Measurements from ENCODE around the gene MAPKAP1. TPM values are rescaled to one million over a fixed set of nuclear protein-coding genes. Genes with fewer than 3 reads are reported as not detected.
"Not testable (repeated sequence)": the region's sequence is repeated elsewhere in the genome, so short reads cannot be mapped to it uniquely, and the experiment has no call there.

The MAPKAP1 gene
- total RNA-seq, 1 donor from 2014 or later, result 76.9 TPM

DNA sequence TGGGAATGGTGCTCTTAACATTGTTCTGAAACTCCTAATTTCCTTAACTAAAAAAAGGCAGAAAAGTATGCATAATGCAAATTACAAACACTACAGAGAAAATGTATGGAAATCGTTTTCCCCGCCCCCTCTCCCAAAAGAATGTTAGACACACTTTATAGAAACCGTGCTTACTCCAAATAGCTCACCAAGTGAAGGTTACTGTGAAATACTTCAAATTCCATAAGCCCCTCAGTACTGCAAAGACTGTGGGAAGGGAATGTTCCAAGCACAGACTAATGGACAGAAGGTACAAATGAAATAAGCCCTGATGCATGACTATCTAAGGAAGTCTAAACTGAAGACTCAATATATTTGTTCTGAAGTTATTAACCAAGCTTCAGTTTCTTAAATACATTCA is 12.5 kb downstream of the MAPKAP1 start:
- no peak for TF ChIP-seq CTCF (IDR thresholded peaks at IDR 0.05)
- Mint-ChIP-seq H3K9me3 (ENCODE audit: unreplicated experiment) (no peaks in the 10 kb centered on the region), H3K36me3 (ENCODE audit: unreplicated experiment) (no peaks in the 10 kb centered on the region), H3K27me3 (ENCODE audit: unreplicated experiment) (no peaks in the 10 kb centered on the region), H3K27ac (ENCODE audit: unreplicated experiment) (peak overlapping the region; percentile 57), H3K4me3 (ENCODE audit: unreplicated experiment) (no peak overlapping the region), H3K4me1 (ENCODE audit: unreplicated experiment) (peaks cover 33% of the 10 kb centered on the region)
- DNase-seq (ENCODE audit: extremely low spot score, unreplicated experiment), result no peak

DNA sequence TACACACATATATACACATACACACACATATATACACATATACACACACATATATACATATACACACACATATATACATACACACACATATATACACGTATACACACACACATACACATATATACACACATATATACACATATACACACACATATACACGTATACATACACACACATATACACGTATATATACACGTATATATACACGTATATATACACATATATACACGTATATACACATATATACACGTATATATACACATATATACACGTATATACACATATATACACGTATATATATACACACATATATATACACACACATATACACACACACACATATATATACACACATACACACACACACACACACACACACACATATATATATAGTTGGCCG is 13.5 kb downstream of the MAPKAP1 start:
- not testable (repeated sequence) for H3K27me3 Mint-ChIP-seq (ENCODE audit: unreplicated experiment); H3K4me3 Mint-ChIP-seq (ENCODE audit: unreplicated experiment); DNase-seq (ENCODE audit: extremely low spot score, unreplicated experiment); H3K9me3 Mint-ChIP-seq (ENCODE audit: unreplicated experiment); H3K36me3 Mint-ChIP-seq (ENCODE audit: unreplicated experiment); H3K27ac Mint-ChIP-seq (ENCODE audit: unreplicated experiment)
- H3K4me1 Mint-ChIP-seq (ENCODE audit: unreplicated experiment), result peaks cover 33% of the 10 kb centered on the region

GRCh38 chr9:125691869-125692268 is 15.1 kb downstream of the MAPKAP1 start:
- Mint-ChIP-seq H3K9me3 (ENCODE audit: unreplicated experiment) (no peaks in the 10 kb centered on the region), H3K4me1 (ENCODE audit: unreplicated experiment) (peaks cover 33% of the 10 kb centered on the region), H3K4me3 (ENCODE audit: unreplicated experiment) (no peak overlapping the region), H3K27ac (ENCODE audit: unreplicated experiment) (peak overlapping the region; percentile 50), H3K27me3 (ENCODE audit: unreplicated experiment) (no peaks in the 10 kb centered on the region), H3K36me3 (ENCODE audit: unreplicated experiment) (no peaks in the 10 kb centered on the region)
- no peak for DNase-seq (ENCODE audit: extremely low spot score, unreplicated experiment)
- no peak for TF ChIP-seq CTCF (IDR thresholded peaks at IDR 0.05)

DNA sequence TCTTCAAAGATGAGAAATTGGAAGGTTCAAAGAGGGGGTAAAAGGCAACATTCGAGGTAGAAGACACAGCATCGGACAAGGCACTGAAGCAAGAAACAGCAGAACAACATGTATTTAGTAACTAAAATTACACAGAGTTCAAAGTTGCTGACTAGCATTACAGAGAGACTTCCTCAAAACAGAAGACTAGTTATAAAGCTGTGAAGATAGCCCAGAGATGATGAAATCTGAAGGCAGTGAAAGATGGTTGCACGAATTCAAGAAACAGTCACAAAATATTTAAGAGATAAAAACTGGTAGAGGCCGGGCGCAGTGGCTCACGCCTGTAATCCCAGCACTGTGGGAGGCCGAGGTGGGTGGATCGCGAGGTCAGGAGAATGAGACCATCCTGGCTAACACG is 16.3 kb downstream of the MAPKAP1 start:
- peaks cover 30% of the 10 kb centered on the region for H3K4me1 Mint-ChIP-seq (ENCODE audit: unreplicated experiment)
- no peaks in the 10 kb centered on the region for H3K36me3 Mint-ChIP-seq (ENCODE audit: unreplicated experiment)
- no peak overlapping the region for H3K4me3 Mint-ChIP-seq (ENCODE audit: unreplicated experiment)
- H3K27me3 Mint-ChIP-seq (ENCODE audit: unreplicated experiment), result no peaks in the 10 kb centered on the region
- no peak overlapping the region for H3K27ac Mint-ChIP-seq (ENCODE audit: unreplicated experiment)
- H3K9me3 Mint-ChIP-seq (ENCODE audit: unreplicated experiment), result no peaks in the 10 kb centered on the region
- DNase-seq (ENCODE audit: extremely low spot score, unreplicated experiment), result no peak
- no peak for TF ChIP-seq CTCF (IDR thresholded peaks at IDR 0.05)

- TF ChIP-seq CTCF (IDR thresholded peaks at IDR 0.05), result no peak
- peaks cover 15% of the 10 kb centered on the region for H3K4me1 Mint-ChIP-seq (ENCODE audit: unreplicated experiment)
- DNase-seq (ENCODE audit: extremely low spot score, unreplicated experiment), result no peak
- no peak overlapping the region for H3K4me3 Mint-ChIP-seq (ENCODE audit: unreplicated experiment)
- no peaks in the 10 kb centered on the region for H3K27me3 Mint-ChIP-seq (ENCODE audit: unreplicated experiment)
- H3K9me3 Mint-ChIP-seq (ENCODE audit: unreplicated experiment), result no peaks in the 10 kb centered on the region
- no peak overlapping the region for H3K27ac Mint-ChIP-seq (ENCODE audit: unreplicated experiment)
- no peaks in the 10 kb centered on the region for H3K36me3 Mint-ChIP-seq (ENCODE audit: unreplicated experiment)
Measured at GRCh38 chr9:125687163-125687863, 19.7 kb downstream of the MAPKAP1 start.
